Suppressor macrophage (primary cell): Measurements from ENCODE around the gene OGFR.

Experiments
- DNase-seq, 4 experiments: peaks; one replicate each; pipeline ENCODE4 v3.0.0-alpha.2; 2020 to 2022

Gene OGFR

GRCh38 chr20:62826646-62827310 is 22.1 kb downstream of the OGFR start:
- no peak for DNase-seq

DNA sequence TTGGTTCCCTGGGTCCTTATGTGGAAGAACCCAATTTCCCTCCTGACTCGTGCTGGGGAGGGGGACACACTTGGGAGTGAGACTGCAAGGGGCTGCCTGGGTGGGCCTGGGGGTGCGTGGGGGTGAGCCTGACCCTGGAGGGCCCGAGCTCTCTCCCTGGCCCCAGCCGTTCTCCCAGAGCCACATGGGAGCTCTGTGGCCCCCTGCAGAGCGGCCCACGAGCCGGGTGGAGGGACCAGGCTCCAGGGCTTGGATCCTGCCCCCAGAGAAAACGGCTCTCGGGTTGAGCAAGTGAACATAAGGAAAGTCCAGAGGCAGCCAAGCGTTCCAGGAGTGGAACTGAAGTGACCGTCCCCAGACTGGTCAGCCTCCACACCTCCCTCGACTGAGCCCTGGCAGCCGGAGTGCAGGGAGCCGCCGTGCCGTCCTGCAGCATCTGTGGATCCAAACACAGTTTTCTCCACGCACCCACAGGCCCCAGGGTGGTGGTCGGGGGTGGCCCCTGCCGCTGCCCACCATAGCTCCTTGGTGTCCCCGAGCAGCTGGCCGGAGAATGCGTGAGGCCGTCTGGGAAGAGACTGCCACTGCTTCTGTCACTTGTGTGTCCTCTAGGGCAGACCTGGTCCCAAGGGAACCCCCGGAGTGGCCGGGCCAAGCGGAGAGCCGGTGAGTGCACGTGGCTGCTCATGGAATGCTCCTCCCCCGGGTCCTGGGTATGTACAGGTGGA is 22.8 kb downstream of the OGFR start:
- no peak for DNase-seq

DNA sequence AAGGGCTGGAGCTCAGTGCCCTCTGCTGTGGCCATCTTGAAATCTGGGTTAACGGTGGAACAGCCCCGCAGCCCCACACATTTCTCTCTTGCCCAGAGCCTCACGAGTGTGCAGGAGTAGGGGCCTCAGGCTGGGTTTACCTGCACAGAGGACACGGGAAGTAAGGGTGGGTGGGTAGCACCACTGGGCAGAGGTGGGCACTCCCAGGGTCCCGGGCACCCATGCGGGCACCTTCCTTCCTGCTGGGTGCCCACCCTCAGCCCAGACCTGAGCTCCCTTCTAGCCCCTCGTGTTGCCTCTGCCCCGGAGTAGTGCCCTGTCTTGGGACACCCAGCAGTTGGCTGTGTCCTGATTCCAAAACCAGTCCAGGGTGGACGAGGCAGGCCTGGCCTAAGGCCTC is 23.4 kb downstream of the OGFR start:
- DNase-seq: no peak

DNA sequence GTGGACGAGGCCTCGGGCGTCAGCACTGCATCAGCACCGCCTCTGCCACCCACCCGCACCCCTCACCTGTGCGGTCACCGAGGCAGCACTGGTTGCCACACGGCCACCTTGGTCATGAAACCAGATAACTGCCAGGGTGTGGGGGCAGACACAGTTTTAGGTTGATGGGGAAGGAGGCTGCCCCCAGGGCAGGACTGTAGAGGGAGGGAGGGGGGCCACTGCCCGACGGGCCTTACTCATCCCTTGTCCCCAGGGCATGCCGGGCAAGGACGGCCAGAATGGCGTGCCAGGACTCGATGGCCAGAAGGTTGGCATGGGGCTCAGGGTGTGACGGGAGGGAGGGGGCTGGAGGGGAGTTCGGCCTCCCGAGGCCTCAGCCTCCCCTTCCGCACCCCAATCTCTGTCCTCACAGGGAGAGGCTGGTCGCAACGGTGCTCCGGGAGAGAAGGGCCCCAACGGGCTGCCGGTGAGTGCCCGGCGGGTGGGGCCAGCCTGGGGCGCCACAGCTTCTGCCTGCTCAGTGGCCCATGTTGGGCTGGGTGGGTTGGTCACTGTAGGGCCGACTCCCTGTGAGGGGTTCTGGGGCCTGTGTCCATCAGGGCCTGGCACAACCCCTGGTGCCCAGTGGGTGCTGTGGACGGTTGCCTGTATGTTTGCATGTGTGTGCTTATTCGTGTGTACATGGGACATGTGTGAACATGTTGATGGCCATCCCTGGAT is 24.0 kb downstream of the OGFR start:
- DNase-seq: no peak

DNA sequence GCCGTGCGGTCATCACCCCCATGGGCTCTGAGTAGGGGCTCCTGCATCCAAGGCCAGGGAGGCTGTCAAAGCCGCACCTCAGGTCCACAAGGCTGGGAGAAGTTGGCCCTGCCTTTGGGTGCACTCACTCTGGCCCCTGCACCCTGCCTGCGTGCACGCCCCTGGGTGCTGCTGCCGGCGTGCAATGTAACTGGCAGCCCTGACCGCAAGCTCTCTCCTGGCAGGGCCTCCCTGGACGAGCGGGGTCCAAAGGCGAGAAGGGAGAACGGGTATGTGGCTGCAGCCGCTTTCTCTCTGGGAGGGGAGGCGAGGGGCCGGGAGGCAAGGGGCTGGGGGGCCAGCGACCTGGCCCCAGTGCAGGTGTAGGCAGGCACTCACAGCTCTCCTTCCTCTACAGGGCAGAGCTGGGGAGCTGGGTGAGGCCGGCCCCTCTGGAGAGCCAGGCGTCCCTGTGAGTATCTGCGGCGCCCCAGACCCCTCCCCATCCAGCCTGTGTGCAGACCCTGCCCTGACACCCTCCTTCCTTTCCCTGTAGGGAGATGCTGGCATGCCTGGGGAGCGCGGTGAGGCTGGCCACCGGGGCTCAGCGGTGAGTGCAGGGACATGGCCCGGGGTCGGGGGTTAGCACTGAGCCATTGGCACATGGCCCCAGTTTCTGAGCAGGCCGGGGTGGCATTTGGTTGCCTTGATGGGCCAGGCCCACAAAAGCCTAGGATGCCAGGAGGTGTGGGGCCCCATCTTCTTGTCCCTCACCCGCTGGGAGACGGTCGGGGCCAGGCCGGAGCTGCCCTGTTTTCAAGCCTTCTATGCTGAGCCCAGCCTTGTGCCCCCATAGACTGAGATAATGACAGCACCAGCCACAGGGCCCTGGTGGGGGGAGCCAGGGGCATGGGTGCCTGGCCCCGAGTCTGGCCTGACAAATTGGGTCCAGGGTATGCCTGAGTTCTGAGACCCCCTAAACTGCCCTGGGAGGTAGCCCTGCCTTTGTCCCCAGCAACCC is 24.9 kb downstream of the OGFR start:
- DNase-seq: no peak

- DNase-seq: no peak
These were observed 25.6 kb downstream of the OGFR start for GRCh38 chr20:62830251-62830650.

DNA sequence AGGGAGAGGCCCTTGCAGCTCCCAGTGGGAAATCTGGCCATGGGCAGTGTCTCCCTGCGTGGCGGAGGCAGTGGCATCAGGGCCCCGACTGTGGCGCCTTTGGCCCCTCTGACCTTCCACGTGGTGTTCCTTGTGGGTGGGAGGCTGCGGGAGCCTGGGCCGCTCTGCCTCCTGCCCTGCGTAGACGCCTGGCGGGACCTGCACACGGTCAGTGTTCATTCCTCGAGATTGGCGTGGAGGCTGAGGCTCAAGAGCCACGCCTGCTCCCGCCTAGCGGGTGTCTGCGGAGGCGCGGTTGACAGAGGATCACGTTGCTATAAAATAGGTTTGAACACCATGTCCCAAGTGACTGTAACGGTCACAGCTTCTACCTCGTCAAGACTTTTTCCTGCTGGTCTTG is 26.2 kb downstream of the OGFR start:
- no peak for DNase-seq

- no peak for DNase-seq
These were observed 26.7 kb downstream of the OGFR start for GRCh38 chr20:62831361-62831788.

DNA sequence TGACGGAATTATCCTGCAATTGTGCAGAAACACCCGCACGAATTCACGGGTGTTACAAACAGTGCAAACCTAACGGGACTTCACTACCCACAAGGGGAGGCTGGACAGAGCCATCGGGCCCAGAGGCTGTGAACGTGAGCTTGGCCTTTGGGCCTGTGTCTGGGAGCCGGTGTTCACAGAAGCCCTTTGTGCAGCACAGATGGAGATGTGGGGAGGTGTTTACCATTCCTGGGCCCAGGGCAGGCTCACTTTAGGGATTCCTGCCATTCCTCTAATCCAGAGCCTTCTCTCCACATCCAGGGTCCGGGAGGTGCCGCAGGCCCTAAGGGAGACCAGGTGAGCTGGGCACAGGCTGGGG is 27.2 kb downstream of the OGFR start:
- no peak for DNase-seq

DNA sequence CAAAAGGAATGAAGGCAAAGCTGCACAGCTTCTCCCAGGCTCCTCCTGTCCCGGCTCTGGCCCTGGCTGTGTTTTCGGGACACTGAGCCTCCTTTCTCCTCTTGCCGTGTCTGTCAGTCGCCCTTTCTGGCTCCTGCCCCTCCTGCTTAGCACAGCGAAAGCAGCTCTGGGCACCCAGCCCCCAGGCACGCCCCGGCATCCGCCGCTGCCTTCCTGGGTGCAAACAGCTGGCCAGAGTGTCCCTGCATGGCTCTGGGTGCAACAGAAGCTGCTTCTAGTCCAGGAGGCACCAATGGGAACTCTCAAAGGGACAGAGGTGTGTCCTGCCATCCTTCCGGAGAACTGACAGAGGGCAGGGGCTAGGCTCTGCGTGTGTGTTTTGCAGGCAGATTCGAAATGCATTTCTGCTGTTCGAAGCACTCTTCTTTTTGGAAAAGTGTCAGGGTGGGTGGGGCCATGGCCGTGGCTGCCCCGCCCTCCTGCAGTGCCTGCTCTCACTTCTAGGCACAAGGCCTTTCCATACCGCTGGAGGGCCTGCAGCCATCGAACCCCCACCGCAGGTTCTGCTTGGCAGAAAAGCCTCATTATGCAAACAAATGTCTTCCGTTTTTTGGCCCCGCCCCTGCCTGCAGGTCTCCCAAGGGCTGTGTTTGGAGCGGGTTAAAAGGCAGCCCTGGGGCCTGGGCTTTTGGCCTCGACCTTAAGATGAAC is 27.7 kb downstream of the OGFR start:
- DNase-seq: peak; percentile 85 to 92 (median 90)

GRCh38 chr20:62832951-62833391 is 28.3 kb downstream of the OGFR start:
- peak in 2 of 4 experiments; percentile 40 to 47 for DNase-seq

- no peak for DNase-seq
These were observed 30.5 kb downstream of the OGFR start for GRCh38 chr20:62834967-62835730.

GRCh38 chr20:62835931-62836861 is 31.6 kb downstream of the OGFR start:
- no peak for DNase-seq

- DNase-seq: no peak
These were observed 32.4 kb downstream of the OGFR start for GRCh38 chr20:62836967-62837490.

DNA sequence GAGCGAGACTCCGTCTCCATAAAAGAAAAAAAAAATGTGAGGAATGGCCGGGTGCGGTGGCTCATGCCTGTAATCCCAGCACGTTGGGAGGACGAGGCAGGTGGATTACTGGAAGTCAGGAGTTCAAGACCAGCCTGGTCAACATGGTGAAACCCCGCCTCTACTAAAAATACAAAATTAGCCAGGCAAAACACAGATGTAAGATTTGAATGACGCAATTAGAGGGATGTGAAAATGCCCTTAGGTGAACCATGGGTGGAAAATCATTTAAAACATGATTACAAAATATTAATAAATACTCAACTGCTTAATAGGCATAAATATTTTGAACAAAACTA is 33.1 kb downstream of the OGFR start:
- no peak for DNase-seq

DNA sequence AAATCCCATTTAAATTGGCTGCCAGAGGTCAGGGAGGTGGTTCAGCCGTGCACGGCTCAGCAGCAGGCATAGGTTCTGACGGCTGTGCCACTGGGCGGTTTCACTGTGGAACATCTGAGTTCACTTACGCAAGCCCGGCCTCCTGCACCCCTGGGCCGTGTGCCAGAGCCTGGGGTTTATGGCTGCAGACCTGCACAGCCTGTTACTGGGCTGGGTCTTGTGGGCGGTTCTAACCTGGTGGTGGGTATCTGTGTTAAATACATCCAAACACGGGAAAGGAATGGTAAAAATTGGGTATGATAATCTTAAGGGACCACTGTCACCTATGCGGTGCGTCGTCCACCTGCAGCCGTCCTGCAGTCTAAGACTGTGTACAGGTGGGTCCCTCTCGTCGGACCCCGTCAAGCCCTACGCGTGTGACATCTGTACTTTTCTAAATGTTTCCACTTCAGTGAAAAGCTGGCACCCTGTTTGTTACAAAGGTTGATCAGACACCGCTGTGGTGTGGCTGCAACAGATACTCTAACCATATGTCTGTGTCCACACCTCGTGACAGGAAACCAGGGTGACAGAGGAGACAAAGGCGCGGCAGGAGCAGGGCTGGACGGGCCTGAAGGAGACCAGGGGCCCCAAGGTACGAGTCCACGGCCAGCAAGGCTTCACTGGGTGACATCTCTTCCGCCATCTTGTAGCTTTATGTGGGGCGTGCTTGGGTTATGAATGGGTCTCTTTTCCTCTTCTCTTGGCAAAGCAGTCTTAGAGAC is 33.7 kb downstream of the OGFR start:
- DNase-seq: peak; percentile 47 to 75 (median 60)

GRCh38 chr20:62839261-62839660 is 34.6 kb downstream of the OGFR start:
- no peak for DNase-seq

DNA sequence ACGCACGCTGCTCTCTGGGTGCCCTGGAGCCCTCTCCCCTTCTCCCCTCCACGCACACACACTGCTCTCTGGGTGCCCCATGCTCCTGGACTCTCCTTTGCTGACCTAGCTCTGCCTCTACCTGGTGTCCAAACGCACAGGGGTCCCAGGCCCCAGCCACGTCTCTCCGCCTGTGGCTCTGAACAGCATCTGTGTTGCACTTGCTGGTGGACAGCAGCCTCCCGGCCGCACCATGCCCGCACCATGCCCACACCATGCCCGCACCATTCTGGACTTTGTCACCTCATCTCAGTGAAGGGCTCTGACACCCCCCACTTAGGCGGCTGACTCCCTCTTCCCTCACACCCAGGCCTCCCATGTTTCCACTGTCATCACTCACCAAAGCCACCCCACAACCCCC is 35.2 kb downstream of the OGFR start:
- DNase-seq: no peak
